ENCODE results near the gene LIPM.

LIPM gene

GRCh38 chr10:88870089-88870488 lies 67.6 kb downstream of the LIPM start:
- no peaks in the 10 kb centered on the region for H3K9me3 ChIP-seq (ENCODE audit: control insufficient read depth in 5 of 5, low read length in 5 of 5)
- no peaks in the 10 kb centered on the region for H3K27me3 ChIP-seq (ENCODE audit: control insufficient read depth in 5 of 5, insufficient read depth in 4 of 5, low read length in 5 of 5)
- peaks cover 0 to 4% (median 4%) of the 10 kb centered on the region in 5 donors for H3K4me1 ChIP-seq (ENCODE audit: control insufficient read depth in 5 of 5, insufficient read depth in 5 of 5, low read length in 5 of 5)
- no peak overlapping the region for H3K27ac ChIP-seq (ENCODE audit: low read depth, low read length)
- H3K4me3 ChIP-seq (ENCODE audit: low read depth in 1 of 5, low read length in 5 of 5) = no peak overlapping the region
- no peak overlapping the region for H3K9ac ChIP-seq (ENCODE audit: low read length in 5 of 5)
- H3K36me3 ChIP-seq (ENCODE audit: control insufficient read depth in 5 of 5, insufficient read depth in 5 of 5, low read length in 5 of 5) = no peaks in the 10 kb centered on the region

All from subcutaneous abdominal adipose tissue (tissue), 5 donors.